ENCODE data around the gene ACO2.

Gene ACO2

DNA sequence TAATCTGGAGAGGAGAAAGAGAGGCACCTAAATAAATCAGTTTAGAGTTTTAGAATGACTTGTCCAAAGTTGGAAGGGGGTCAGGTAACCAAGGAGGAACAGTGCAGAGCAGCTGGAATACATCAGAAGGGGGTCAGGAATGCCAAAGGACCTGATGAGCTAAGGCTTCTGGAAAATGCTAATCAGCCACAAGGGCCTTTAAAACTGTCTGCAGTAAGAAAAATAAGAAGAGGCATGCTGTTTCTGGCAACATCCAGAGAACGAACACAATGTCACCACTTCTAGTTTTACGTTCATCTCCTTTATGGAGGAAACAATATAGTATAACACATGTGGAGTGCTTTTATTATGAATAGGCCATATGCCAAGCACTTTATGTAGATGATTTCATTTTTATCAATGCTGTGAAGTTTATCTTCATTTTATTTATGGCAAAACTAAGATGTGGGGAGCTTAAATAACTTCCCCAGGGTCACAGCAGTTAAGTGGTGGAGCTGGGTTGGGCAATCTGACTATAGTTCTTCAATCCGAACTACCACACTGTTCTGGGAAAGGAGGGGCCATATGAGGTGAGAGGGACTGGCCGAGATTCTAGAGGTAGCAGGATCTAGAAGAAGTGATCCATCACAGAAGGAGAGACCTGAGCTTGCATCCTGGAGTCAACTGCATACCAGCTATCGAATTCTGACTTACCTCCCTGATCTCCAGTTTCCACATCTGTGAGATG is 22.6 kb downstream of the ACO2 start:
- Histone ChIP-seq H3K27me3 (ENCODE audit: control insufficient read depth, insufficient read depth, low read length, poor library complexity, severe bottlenecking) (no peaks in the 10 kb centered on the region), H3K4me3 (ENCODE audit: insufficient read depth, low read depth, low read length) (no peak overlapping the region), H3K9me3 (ENCODE audit: control insufficient read depth, low read length) (no peaks in the 10 kb centered on the region), H3K4me1 (ENCODE audit: control insufficient read depth, insufficient read depth, low read length) (peaks cover 14% of the 10 kb centered on the region), H3K27ac (ENCODE audit: insufficient read depth, low read depth, low read length, poor library complexity, severe bottlenecking) (no peak overlapping the region), H3K36me3 (ENCODE audit: control insufficient read depth, insufficient read depth, low read length) (no peaks in the 10 kb centered on the region)
- WGBS, 2 experiments, result 93 to 94% methylated on average over 5 of the region's 5 CpGs

DNA sequence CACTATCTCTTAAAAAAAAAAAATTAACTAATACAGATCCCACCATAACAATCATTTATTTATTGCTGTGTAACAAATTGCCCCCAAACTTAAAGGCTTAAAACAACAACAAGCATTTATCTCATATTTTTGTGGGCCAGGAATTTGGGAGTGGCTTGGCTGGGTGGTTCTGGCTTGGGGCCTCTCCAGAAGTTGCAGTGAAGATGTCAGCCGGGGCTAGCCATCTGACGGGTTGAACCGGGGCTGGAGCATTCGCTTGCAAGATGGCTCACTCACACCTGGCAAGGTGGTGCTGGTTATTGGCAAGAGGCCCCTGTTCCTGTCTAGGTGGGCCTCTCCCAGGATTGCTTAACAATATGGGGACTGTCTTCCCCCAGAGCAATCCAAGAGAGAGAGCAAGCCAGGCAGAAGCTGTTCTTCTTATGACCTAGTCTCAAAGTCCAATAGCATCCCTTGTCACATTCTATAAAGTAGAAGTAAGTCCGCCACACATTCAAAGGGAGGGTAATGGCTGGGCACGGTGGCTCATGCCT is 29.5 kb downstream of the ACO2 start:
- no peak overlapping the region for H3K4me3 ChIP-seq (ENCODE audit: insufficient read depth, low read depth, low read length)
- H3K9me3 ChIP-seq (ENCODE audit: control insufficient read depth, low read length), result no peaks in the 10 kb centered on the region
- H3K27me3 ChIP-seq (ENCODE audit: control insufficient read depth, insufficient read depth, low read length, poor library complexity, severe bottlenecking), result no peaks in the 10 kb centered on the region
- no peaks in the 10 kb centered on the region for H3K4me1 ChIP-seq (ENCODE audit: control insufficient read depth, insufficient read depth, low read length)
- no peak overlapping the region for H3K27ac ChIP-seq (ENCODE audit: insufficient read depth, low read depth, low read length, poor library complexity, severe bottlenecking)
- WGBS, 2 experiments, result 96% methylated on average over 6 of the region's 6 CpGs
- H3K36me3 ChIP-seq (ENCODE audit: control insufficient read depth, insufficient read depth, low read length), result no peaks in the 10 kb centered on the region

DNA sequence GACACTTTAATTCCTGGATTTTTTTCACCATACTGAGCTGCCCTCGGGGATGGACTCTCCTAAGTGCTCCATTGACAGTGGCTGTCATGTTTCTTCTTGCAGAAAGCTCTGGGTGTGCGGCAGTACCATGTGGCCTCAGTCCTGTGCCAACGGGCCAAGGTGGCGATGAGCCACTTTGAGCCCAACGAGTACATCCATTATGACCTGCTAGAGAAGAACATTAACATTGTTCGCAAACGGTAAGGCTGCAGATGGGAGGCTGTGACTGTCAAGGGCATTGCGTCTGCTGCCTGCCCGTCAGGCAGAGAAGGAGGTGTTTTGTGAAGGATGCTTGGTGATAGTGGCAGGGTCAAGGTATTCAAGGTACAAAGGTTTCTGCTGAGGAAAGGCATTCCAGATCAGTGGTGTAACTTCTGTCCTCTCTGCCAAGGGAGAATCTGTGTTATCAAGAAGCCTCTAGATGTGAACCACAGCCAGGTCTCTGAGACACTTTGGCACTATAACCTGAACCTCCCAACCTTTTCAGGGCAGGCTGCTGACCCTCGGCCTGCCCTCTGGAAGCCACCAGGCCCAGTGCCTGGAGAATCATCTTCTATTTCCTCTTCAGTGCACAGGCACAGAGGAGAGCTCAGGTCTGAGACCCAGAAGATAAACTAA is 30.8 kb downstream of the ACO2 start:
- no peak overlapping the region for H3K27ac ChIP-seq (ENCODE audit: insufficient read depth, low read depth, low read length, poor library complexity, severe bottlenecking)
- H3K4me1 ChIP-seq (ENCODE audit: control insufficient read depth, insufficient read depth, low read length), result no peaks in the 10 kb centered on the region
- H3K27me3 ChIP-seq (ENCODE audit: control insufficient read depth, insufficient read depth, low read length, poor library complexity, severe bottlenecking), result no peaks in the 10 kb centered on the region
- no peak overlapping the region for H3K4me3 ChIP-seq (ENCODE audit: insufficient read depth, low read depth, low read length)
- WGBS, 2 experiments, result 95% methylated on average over 10 of the region's 10 CpGs
- no peaks in the 10 kb centered on the region for H3K36me3 ChIP-seq (ENCODE audit: control insufficient read depth, insufficient read depth, low read length)
- H3K9me3 ChIP-seq (ENCODE audit: control insufficient read depth, low read length), result no peaks in the 10 kb centered on the region

DNA sequence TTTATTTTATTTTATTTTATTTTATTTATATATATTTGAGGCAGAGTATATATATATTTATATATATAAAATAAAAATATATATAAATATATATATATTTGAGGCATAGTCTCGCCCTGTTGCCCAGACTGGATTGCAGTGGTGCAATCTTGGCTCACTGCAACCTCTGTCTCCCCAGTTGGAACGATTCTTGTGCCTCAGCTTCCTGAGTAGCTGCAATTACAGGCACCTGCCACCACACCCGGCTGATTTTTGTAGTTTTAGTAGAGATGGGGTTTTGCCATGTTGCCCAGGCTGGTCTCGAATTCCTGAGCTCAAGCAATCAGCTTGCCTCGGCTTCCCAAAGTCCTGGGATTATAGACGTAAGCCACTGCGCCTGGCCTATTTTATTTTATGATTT is 31.4 kb downstream of the ACO2 start:
- Histone ChIP-seq H3K27ac (ENCODE audit: insufficient read depth, low read depth, low read length, poor library complexity, severe bottlenecking) (no peak overlapping the region), H3K27me3 (ENCODE audit: control insufficient read depth, insufficient read depth, low read length, poor library complexity, severe bottlenecking) (no peaks in the 10 kb centered on the region), H3K36me3 (ENCODE audit: control insufficient read depth, insufficient read depth, low read length) (no peaks in the 10 kb centered on the region), H3K4me3 (ENCODE audit: insufficient read depth, low read depth, low read length) (no peak overlapping the region), H3K9me3 (ENCODE audit: control insufficient read depth, low read length) (no peaks in the 10 kb centered on the region), H3K4me1 (ENCODE audit: control insufficient read depth, insufficient read depth, low read length) (no peaks in the 10 kb centered on the region)
- 91 to 95% methylated on average over 7 of the region's 7 CpGs for WGBS, 2 experiments

DNA sequence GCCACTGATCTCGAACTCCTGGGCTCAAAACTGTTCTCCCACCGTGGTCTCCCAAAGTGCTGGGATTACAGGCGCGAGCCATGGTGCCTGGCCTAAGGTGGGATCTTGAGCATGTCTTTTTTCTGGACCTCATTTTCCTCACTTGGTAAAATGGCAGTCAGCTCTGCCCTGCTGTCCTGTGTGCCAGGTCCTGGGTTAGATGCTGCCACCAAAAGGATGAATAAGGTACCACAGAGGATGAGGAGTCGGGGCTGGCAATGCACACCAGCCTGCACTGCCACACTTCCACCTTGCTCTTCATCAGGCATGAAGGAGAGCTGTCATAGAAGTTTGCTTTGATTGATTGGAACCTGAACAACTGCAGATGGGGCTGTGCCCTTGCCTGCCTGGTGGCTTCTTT is 32.3 kb downstream of the ACO2 start:
- no peaks in the 10 kb centered on the region for H3K9me3 ChIP-seq (ENCODE audit: control insufficient read depth, low read length)
- WGBS, 2 experiments, result 88 to 92% methylated on average over 5 of the region's 5 CpGs
- no peaks in the 10 kb centered on the region for H3K27me3 ChIP-seq (ENCODE audit: control insufficient read depth, insufficient read depth, low read length, poor library complexity, severe bottlenecking)
- H3K4me1 ChIP-seq (ENCODE audit: control insufficient read depth, insufficient read depth, low read length), result no peaks in the 10 kb centered on the region
- H3K36me3 ChIP-seq (ENCODE audit: control insufficient read depth, insufficient read depth, low read length), result no peaks in the 10 kb centered on the region
- H3K27ac ChIP-seq (ENCODE audit: insufficient read depth, low read depth, low read length, poor library complexity, severe bottlenecking), result no peak overlapping the region
- no peak overlapping the region for H3K4me3 ChIP-seq (ENCODE audit: insufficient read depth, low read depth, low read length)

DNA sequence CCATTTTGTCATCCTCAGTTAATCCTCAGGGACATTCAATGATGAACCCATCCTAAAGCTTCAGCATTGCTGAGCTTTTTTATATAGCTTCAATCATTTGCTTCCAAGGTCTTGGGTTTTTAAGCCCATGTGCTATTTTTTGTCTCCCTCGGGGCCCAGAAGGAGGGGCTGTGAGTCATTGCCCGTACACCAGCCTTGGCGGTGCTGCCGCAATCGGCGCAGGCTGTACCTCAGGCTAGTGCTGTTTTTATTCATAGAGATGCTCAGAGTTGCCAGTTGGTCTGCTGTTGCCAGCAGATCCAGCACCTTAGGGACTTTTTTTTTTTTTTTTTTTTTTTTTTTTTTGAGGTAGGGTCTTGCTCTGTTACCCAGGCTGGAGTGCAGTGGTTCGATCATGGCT is 35.5 kb downstream of the ACO2 start:
- WGBS, 2 experiments, result 94 to 98% methylated on average over 7 of the region's 7 CpGs
- no peaks in the 10 kb centered on the region for H3K36me3 ChIP-seq (ENCODE audit: control insufficient read depth, insufficient read depth, low read length)

DNA sequence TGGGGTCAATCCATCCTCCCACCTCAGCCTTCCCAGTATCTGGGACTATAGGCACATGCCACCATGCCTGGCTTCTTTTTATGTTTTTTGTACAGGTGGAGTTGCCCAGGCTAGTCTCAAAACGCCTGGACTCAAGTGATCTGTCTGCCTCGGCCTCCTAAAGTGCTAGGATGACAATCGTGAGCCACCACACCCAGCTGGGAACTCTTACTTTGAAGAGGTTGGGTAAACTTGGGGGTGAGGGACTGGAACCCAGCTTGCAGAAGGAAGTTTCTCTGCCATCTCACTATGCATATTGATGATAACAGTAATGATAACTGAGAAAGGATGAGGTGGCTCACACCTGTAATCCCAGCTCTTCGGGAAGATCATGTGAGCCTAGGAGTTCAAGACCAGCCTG is 35.9 kb downstream of the ACO2 start:
- no peak overlapping the region for H3K27ac ChIP-seq (ENCODE audit: insufficient read depth, low read depth, low read length, poor library complexity, severe bottlenecking)
- H3K4me3 ChIP-seq (ENCODE audit: insufficient read depth, low read depth, low read length), result no peak overlapping the region
- 93% methylated on average over 3 to 4 of the region's 4 CpGs for WGBS, 2 experiments
- H3K36me3 ChIP-seq (ENCODE audit: control insufficient read depth, insufficient read depth, low read length), result no peaks in the 10 kb centered on the region
- no peaks in the 10 kb centered on the region for H3K27me3 ChIP-seq (ENCODE audit: control insufficient read depth, insufficient read depth, low read length, poor library complexity, severe bottlenecking)
- no peaks in the 10 kb centered on the region for H3K9me3 ChIP-seq (ENCODE audit: control insufficient read depth, low read length)
- no peaks in the 10 kb centered on the region for H3K4me1 ChIP-seq (ENCODE audit: control insufficient read depth, insufficient read depth, low read length)

More for the DNA sequence above, 35.5 kb downstream of the ACO2 start:
- Histone ChIP-seq H3K4me3 (ENCODE audit: insufficient read depth, low read depth, low read length) (no peak overlapping the region), H3K9me3 (ENCODE audit: control insufficient read depth, low read length) (no peaks in the 10 kb centered on the region), H3K27ac (ENCODE audit: insufficient read depth, low read depth, low read length, poor library complexity, severe bottlenecking) (no peak overlapping the region), H3K4me1 (ENCODE audit: control insufficient read depth, insufficient read depth, low read length) (no peaks in the 10 kb centered on the region), H3K27me3 (ENCODE audit: control insufficient read depth, insufficient read depth, low read length, poor library complexity, severe bottlenecking) (no peaks in the 10 kb centered on the region)

DNA sequence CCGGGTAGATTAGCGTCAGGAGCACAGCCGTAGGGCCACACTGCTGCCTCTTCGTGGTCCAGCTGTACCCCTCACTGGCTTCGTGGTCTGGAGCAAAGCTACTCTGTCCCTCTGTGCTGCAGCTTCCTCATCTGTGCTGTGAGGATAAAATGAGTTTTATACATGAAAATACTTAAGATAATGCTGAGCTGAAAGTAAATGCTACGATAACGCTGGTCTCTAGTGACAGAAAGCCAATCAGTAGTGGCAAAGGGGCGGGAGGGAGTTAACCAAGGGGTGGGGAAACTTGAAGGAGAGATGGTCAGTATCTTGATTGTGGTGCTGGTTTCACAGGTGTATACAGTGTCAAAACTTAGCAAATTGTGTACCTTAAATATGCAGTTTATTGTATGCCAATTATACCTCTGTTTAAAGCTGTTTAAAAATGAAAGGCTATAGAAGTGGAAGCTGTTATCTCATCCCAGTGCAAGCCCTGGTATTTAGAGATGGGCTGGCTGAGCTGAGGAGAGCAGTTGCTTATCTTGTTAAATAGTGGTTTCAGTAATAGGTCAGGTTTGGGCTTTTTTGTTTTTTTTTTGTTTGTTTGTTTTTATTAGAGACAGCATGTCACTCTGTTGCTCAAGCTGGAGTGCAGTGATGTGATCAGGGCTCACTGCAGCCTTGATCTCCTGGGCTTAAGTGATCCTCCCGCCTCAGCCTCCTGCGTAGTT is 36.7 kb downstream of the ACO2 start:
- H3K9me3 ChIP-seq (ENCODE audit: control insufficient read depth, low read length), result no peaks in the 10 kb centered on the region
- H3K36me3 ChIP-seq (ENCODE audit: control insufficient read depth, insufficient read depth, low read length), result no peaks in the 10 kb centered on the region
- 95 to 97% methylated on average over 10 of the region's 10 CpGs for WGBS, 2 experiments

DNA sequence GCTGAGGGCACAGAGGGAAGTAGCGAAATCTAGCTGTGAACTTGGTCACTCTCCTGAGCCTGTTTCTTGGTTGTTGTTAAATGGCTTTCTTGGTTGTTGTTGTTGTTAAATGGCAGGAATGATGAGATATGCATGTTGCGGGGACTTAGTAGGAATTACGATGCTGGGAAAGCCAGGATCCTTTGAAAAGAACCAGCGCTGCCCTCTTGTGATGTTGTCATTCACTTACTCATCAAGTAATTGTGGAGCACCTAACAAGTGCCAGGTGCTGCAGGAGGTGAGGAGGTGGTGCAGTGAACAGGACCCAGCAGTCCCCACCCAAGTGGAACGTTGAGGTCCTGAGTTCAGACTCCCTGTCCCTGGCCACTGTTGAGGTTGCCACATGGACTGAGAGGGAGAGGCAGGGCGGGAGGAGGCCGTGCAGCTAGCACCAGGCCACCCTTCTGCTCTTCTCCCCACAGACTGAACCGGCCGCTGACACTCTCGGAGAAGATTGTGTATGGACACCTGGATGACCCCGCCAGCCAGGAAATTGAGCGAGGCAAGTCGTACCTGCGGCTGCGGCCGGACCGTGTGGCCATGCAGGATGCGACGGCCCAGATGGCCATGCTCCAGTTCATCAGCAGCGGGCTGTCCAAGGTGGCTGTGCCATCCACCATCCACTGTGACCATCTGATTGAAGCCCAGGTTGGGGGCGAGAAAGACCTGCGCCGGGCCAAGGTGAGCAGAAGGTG is 38.6 kb downstream of the ACO2 start:
- WGBS, 2 experiments, result 95 to 96% methylated on average over 23 of the region's 23 CpGs
- no peaks in the 10 kb centered on the region for H3K9me3 ChIP-seq (ENCODE audit: control insufficient read depth, low read length)
- H3K4me3 ChIP-seq (ENCODE audit: insufficient read depth, low read depth, low read length), result no peak overlapping the region
- no peaks in the 10 kb centered on the region for H3K36me3 ChIP-seq (ENCODE audit: control insufficient read depth, insufficient read depth, low read length)
- H3K4me1 ChIP-seq (ENCODE audit: control insufficient read depth, insufficient read depth, low read length), result peaks cover 4% of the 10 kb centered on the region
- H3K27me3 ChIP-seq (ENCODE audit: control insufficient read depth, insufficient read depth, low read length, poor library complexity, severe bottlenecking), result no peaks in the 10 kb centered on the region
- no peak overlapping the region for H3K27ac ChIP-seq (ENCODE audit: insufficient read depth, low read depth, low read length, poor library complexity, severe bottlenecking)

More for the DNA sequence above, 36.7 kb downstream of the ACO2 start:
- Histone ChIP-seq H3K4me3 (ENCODE audit: insufficient read depth, low read depth, low read length) (no peak overlapping the region), H3K4me1 (ENCODE audit: control insufficient read depth, insufficient read depth, low read length) (no peaks in the 10 kb centered on the region), H3K27ac (ENCODE audit: insufficient read depth, low read depth, low read length, poor library complexity, severe bottlenecking) (no peak overlapping the region), H3K27me3 (ENCODE audit: control insufficient read depth, insufficient read depth, low read length, poor library complexity, severe bottlenecking) (no peaks in the 10 kb centered on the region)
